H9 (cell line): ENCODE data around the gene TSPAN2. TPM values are rescaled to one million over a fixed set of nuclear protein-coding genes. Genes with fewer than 3 reads are reported as not detected.

Experiments
- DNase-seq: peaks from one replicate; pipeline ENCODE4 v3.0.0-alpha.2; 2017
- H2AFZ ChIP-seq: one replicate; pipeline ENCODE4 v1.6.1; 2013; ENCODE audit warnings: mild to moderate bottlenecking, low read length, control low read depth, moderate library complexity
- H2AK5ac ChIP-seq: 2 replicates; pipeline ENCODE4 v1.6.1; 2013; ENCODE audit warnings: low read length, control low read depth, mixed read lengths; ENCODE audit not compliant: insufficient read length
- H2BK120ac ChIP-seq: one replicate; pipeline ENCODE4 v1.6.1; 2013; ENCODE audit warnings: low read depth, mild to moderate bottlenecking, low read length, control low read depth, inconsistent platforms; ENCODE audit not compliant: poor library complexity, severe bottlenecking
- H2BK12ac ChIP-seq: 2 replicates; pipeline ENCODE4 v1.6.1; 2013; ENCODE audit warnings: low read length, control low read depth, mixed read lengths, low read depth; ENCODE audit not compliant: insufficient read length
- H2BK15ac ChIP-seq: 2 replicates; pipeline ENCODE4 v1.6.1; 2013; ENCODE audit warnings: low read depth, low read length, control low read depth
- H2BK20ac ChIP-seq: one replicate; pipeline ENCODE4 v1.6.1; 2013; ENCODE audit warnings: low read depth, mild to moderate bottlenecking, low read length, control low read depth, inconsistent platforms; ENCODE audit not compliant: poor library complexity, severe bottlenecking
- H2BK5ac ChIP-seq: 2 replicates; pipeline ENCODE4 v1.6.1; 2013; ENCODE audit warnings: low read length, control low read depth, mixed read lengths; ENCODE audit not compliant: insufficient read length
- H3K14ac ChIP-seq: 2 replicates; pipeline ENCODE4 v1.6.1; 2013; ENCODE audit warnings: low read length, control low read depth; ENCODE audit not compliant: insufficient read depth
- H3K18ac ChIP-seq: 2 replicates; pipeline ENCODE4 v1.6.1; 2013; ENCODE audit warnings: low read depth, mild to moderate bottlenecking, mixed read lengths, low read length, control low read depth; ENCODE audit not compliant: insufficient read length
- H3K23ac ChIP-seq: 2 replicates; pipeline ENCODE4 v1.6.1; 2013; ENCODE audit warnings: low read length, control low read depth, mixed read lengths, low read depth; ENCODE audit not compliant: insufficient read length
- H3K23me2 ChIP-seq: 2 replicates; pipeline ENCODE4 v1.6.1; 2013; ENCODE audit warnings: low read depth, mild to moderate bottlenecking, mixed read lengths, low read length, control low read depth; ENCODE audit not compliant: insufficient read length, poor library complexity, severe bottlenecking
- H3K27ac ChIP-seq: 2 replicates; pipeline ENCODE4 v1.5.1; 2013; ENCODE audit warnings: low read length, control low read depth, mixed read lengths, low read depth; ENCODE audit not compliant: insufficient read length
- H3K27me3 ChIP-seq: 2 replicates; pipeline ENCODE4 v1.6.1; 2013; ENCODE audit warnings: low read length, control low read depth, inconsistent platforms; ENCODE audit not compliant: insufficient read depth
- H3K4ac ChIP-seq: 2 replicates; pipeline ENCODE4 v1.6.1; 2013; ENCODE audit warnings: low read depth, mild to moderate bottlenecking, control low read depth, inconsistent platforms, low read length, moderate library complexity
- H3K4me1 ChIP-seq: 2 replicates; pipeline ENCODE4 v1.6.1; 2013; ENCODE audit warnings: low read length, control low read depth, inconsistent platforms; ENCODE audit not compliant: insufficient read depth
- H3K4me2 ChIP-seq: 2 replicates; pipeline ENCODE4 v1.6.1; 2013; ENCODE audit warnings: low read length, control low read depth, mixed read lengths; ENCODE audit not compliant: insufficient read length, insufficient read depth
- H3K56ac ChIP-seq: 2 replicates; pipeline ENCODE4 v1.6.1; 2013; ENCODE audit warnings: low read depth, mild to moderate bottlenecking, mixed read lengths, low read length, control low read depth; ENCODE audit not compliant: insufficient read length
- H3K79me1 ChIP-seq: 2 replicates; pipeline ENCODE4 v1.6.1; 2013; ENCODE audit warnings: low read depth, mild to moderate bottlenecking, moderate library complexity, low read length, control low read depth, inconsistent platforms; ENCODE audit not compliant: insufficient read depth, poor library complexity, severe bottlenecking
- H3K79me2 ChIP-seq: 2 replicates; pipeline ENCODE4 v1.6.1; 2013; ENCODE audit warnings: low read length, control low read depth, inconsistent platforms; ENCODE audit not compliant: insufficient read depth
- H3K9ac ChIP-seq: 2 replicates; pipeline ENCODE4 v1.6.1; 2013; ENCODE audit warnings: low read length, control low read depth, mixed read lengths; ENCODE audit not compliant: insufficient read length; ENCODE audit errors: extremely low read depth
- H3K9me3 ChIP-seq: one replicate; pipeline ENCODE4 v1.6.1; 2013; ENCODE audit warnings: low read depth, low read length, inconsistent platforms; ENCODE audit not compliant: control insufficient read depth
- H3T11ph ChIP-seq: one replicate; pipeline ENCODE4 v1.6.1; 2013; ENCODE audit warnings: mild to moderate bottlenecking, low read length, control low read depth, inconsistent platforms
- H4K20me1 ChIP-seq: one replicate; pipeline ENCODE4 v1.6.1; 2013; ENCODE audit not compliant: control insufficient read depth, insufficient read length, insufficient read depth
- H4K5ac ChIP-seq: 2 replicates; pipeline ENCODE4 v1.6.1; 2013; ENCODE audit warnings: low read depth, mild to moderate bottlenecking, mixed read lengths, low read length, control low read depth; ENCODE audit not compliant: insufficient read length
- H4K8ac ChIP-seq: replicated peaks from 2 replicates; pipeline ENCODE4 v1.6.1; 2013; ENCODE audit warnings: low read length, control low read depth, mixed read lengths, low read depth; ENCODE audit not compliant: insufficient read length
- H4K91ac ChIP-seq: 2 replicates; pipeline ENCODE4 v1.6.1; 2013; ENCODE audit warnings: low read depth, mild to moderate bottlenecking, moderate library complexity, mixed read lengths, low read length, control low read depth; ENCODE audit not compliant: insufficient read length
- H3K27ac Mint-ChIP-seq, 3 experiments: 2 replicates in 2 of 3; 3 replicates in 1 of 3; pipeline ENCODE4 v1.8.0; 2020 to 2021; ENCODE audit warnings: mixed read lengths in 3 of 3, mild to moderate bottlenecking in 1 of 3, moderate library complexity in 1 of 3
- H3K27me3 Mint-ChIP-seq: 2 replicates; pipeline ENCODE4 v1.8.0; 2021; ENCODE audit warnings: low read depth, mild to moderate bottlenecking, moderate library complexity, mixed read lengths
- H3K36me3 Mint-ChIP-seq, 3 experiments: 2 replicates in 2 of 3; 3 replicates in 1 of 3; pipeline ENCODE4 v1.8.0; 2020 to 2021; ENCODE audit warnings: low read depth in 3 of 3, mixed read lengths in 3 of 3; ENCODE audit not compliant: insufficient read depth in 1 of 3
- H3K4me1 Mint-ChIP-seq, 2 experiments: 2 replicates each; pipeline ENCODE4 v1.8.0; 2020; ENCODE audit warnings: mixed read lengths in 2 of 2
- H3K4me3 Mint-ChIP-seq, 2 experiments: 2 replicates in 1 of 2; 3 replicates in 1 of 2; pipeline ENCODE4 v1.8.0; 2020 to 2021; ENCODE audit warnings: mild to moderate bottlenecking in 2 of 2, mixed read lengths in 2 of 2, moderate library complexity in 1 of 2
- H3K9me3 Mint-ChIP-seq, 2 experiments: 2 replicates in 1 of 2; 3 replicates in 1 of 2; pipeline ENCODE4 v1.8.0; 2020; ENCODE audit warnings: mild to moderate bottlenecking in 2 of 2, mixed read lengths in 2 of 2, moderate library complexity in 1 of 2
- WGBS: extraction: QIAGEN DNeasy Blood & Tissue Kit; methylation state at CpG from one replicate; pipeline ENCODE4 v1.1.7; 2013; ENCODE audit warnings: missing lambda C conversion rate, low lambda C conversion rate, mixed read lengths; ENCODE audit not compliant: insufficient read length; ENCODE audit errors: extremely low coverage; 5-methylcytosine and 5-hydroxymethylcytosine counted together
- total RNA-seq: library from RNA; stranded (reverse); gene quantifications from 2 replicates; pipeline ENCODE4 v1.2.1, GENCODE V29; 2021
- TF ChIP-seq, protein P1 (sequence below): fragments of 200-600 bp; sonication (generic); conservative IDR thresholded peaks from 3 replicates; pipeline ENCODE4 v1.8.0; 2021; ENCODE audit warnings: antibody characterized with exemption, mild to moderate bottlenecking

TSPAN2 gene
- total RNA-seq, 1 experiment from 2014 or later = 10.8 TPM

DNA sequence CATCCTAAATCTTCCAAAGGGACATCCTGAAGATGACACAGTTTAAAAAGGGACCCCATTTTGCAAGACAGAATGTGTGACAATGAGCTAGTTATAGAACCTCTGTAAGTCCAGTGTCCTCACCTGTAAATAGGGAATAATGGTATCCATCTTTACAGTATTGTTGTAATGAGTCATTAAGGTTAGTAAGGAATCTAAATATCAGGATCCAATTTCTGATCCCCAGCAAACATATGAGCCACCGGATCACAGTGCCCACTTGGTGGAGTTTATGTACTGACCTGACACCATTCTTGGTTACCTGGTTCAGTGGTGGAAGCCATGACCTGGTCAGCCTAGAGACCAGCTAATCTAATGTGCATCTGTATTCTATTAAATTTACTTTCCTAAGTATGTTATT, 47.9 kb upstream of the TSPAN2 start:
- Histone ChIP-seq H3K9ac (no peak overlapping the region), H3K4me2 (no peak overlapping the region), H4K5ac (no peak overlapping the region), H4K8ac (no peak overlapping the region), H4K91ac (no peak overlapping the region), H3K14ac (no peak overlapping the region), H2AK5ac (no peak overlapping the region), H3K23ac (no peak overlapping the region), H3K56ac (no peak overlapping the region), H3K27me3 (no peaks in the 10 kb centered on the region), H3K79me2 (no peaks in the 10 kb centered on the region), H3K79me1 (no peaks in the 10 kb centered on the region), H2BK5ac (no peak overlapping the region), H2AFZ (no peak overlapping the region), H4K20me1 (no peaks in the 10 kb centered on the region), H3K27ac (no peak overlapping the region), H3K9me3 (no peaks in the 10 kb centered on the region), H2BK12ac (no peak overlapping the region), H3T11ph (no peak overlapping the region), H3K4me1 (no peaks in the 10 kb centered on the region), H2BK120ac (no peak overlapping the region), H2BK20ac (no peak overlapping the region), H3K23me2 (no peaks in the 10 kb centered on the region), H2BK15ac (no peak overlapping the region), H3K4ac (no peak overlapping the region), H3K18ac (no peak overlapping the region)
- H3K9me3 Mint-ChIP-seq = no peaks in the 10 kb centered on the region
- no peak overlapping the region for H3K27ac Mint-ChIP-seq
- no CpG with 5 or more reads among the region's 1 CpG for WGBS
- H3K4me3 Mint-ChIP-seq = no peak overlapping the region
- H3K36me3 Mint-ChIP-seq = no peaks in the 10 kb centered on the region
- DNase-seq = no peak
- peaks cover 4 to 6% of the 10 kb centered on the region in 2 experiments; a peak in 3 of 4 replicates for H3K4me1 Mint-ChIP-seq
- TF ChIP-seq, protein P1, sequence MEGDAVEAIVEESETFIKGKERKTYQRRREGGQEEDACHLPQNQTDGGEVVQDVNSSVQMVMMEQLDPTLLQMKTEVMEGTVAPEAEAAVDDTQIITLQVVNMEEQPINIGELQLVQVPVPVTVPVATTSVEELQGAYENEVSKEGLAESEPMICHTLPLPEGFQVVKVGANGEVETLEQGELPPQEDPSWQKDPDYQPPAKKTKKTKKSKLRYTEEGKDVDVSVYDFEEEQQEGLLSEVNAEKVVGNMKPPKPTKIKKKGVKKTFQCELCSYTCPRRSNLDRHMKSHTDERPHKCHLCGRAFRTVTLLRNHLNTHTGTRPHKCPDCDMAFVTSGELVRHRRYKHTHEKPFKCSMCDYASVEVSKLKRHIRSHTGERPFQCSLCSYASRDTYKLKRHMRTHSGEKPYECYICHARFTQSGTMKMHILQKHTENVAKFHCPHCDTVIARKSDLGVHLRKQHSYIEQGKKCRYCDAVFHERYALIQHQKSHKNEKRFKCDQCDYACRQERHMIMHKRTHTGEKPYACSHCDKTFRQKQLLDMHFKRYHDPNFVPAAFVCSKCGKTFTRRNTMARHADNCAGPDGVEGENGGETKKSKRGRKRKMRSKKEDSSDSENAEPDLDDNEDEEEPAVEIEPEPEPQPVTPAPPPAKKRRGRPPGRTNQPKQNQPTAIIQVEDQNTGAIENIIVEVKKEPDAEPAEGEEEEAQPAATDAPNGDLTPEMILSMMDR = no peak
- peaks cover 8% of the 10 kb centered on the region for H3K27me3 Mint-ChIP-seq
